SH-SY5Y (cell line): Measurements from ENCODE around the gene GAD2.

Source experiments
- GATA2 ChIP-seq: IDR thresholded peaks from 2 replicates; pipeline ENCODE4 v1.6.1; 2011; ENCODE audit warnings: mild to moderate bottlenecking, low read depth, low read length
- GATA3 ChIP-seq: IDR thresholded peaks from 2 replicates; pipeline ENCODE4 v1.6.1; 2011; ENCODE audit warnings: low read depth, mild to moderate bottlenecking, low read length, moderate library complexity

GAD2 gene

GRCh38 chr10:26249681-26250080, 33.1 kb downstream of the GAD2 start:
- TF ChIP-seq GATA2 = no peak
- TF ChIP-seq GATA3 = no peak

DNA sequence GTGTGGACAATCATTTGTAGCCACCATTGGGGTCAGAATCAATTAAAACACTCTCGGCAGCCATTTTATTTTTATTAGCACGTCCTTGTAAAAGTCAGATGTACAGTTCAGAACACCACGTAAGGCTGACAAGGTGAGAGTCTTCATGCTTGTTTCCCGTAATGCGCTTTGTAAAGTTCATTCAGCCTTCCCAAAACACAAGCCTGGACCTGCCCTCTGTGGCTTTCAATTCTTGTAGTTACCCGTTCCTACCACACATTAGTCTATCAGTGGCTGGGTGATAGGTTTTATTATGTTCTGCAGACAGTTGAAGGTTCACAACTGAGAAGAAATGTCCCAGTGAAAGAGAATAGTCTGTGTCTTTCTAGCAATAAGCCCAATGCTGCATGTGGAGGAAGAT, 35.4 kb downstream of the GAD2 start:
- TF ChIP-seq GATA2 (no peak), GATA3 (no peak)

GRCh38 chr10:26254616-26255015, 38.0 kb downstream of the GAD2 start:
- no peak for TF ChIP-seq GATA2
- no peak for TF ChIP-seq GATA3

DNA sequence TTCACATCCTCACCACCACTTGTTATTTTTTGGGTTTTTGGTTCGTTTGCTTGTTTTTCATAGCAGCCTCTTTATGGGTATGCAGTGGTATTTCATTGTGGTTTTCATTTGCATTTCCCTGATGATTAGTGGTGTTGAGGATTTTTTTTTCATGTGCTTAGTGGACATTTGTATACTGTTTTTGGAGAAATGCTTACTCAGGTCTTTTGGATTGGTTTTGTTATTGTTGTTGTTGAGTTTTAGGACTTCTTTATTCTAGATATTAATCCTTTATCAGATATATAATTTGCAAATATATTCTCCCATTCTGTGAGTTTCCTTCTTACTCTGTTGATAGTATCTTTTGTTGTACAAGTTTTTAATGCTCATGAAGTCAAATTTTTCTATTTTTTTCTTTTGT, 42.8 kb downstream of the GAD2 start:
- TF ChIP-seq GATA2 = no peak
- TF ChIP-seq GATA3 = no peak

GRCh38 chr10:26269754-26270153, 53.2 kb downstream of the GAD2 start:
- TF ChIP-seq GATA3 = no peak
- no peak for TF ChIP-seq GATA2

- no peak for TF ChIP-seq GATA3
- no peak for TF ChIP-seq GATA2
These were observed 57.8 kb downstream of the GAD2 start for GRCh38 chr10:26274391-26274790.

DNA sequence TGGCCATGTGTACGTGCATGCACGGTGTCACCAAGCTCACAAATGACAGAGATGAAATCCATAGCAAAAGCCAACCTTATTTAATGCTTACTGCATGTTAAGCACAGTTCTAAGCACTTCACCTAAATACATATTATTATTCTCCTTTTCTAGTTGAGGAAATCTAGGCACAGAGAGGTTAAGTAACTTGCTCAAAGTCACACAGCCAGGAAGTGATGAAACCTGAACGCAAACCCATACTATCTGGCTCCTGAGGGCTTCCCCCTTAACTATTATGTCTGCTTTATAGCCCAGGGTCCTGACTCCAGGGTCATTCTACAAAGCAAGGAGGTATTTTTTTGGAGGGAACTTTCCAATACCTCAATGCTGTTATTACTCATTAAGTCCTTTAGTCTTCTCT, 61.7 kb downstream of the GAD2 start:
- TF ChIP-seq GATA3 (no peak), GATA2 (no peak)

DNA sequence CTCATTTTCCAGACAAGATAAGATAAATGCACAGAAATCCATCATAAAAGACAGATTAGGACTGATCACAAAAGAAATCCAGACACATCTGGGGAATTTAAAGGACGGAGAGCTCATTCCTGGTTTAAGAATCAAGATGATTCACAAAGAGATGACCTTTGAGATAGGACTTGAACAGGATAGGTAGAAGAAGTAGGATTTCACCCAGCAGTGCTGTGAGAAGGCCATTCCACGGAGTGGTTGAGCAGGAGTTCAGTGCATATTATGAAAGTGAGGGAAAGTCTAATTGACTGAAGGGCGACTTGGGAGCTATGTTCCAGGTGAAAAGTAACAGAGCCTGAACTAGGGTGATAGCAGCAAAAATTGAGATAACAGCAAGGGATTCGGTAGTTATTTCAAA, 73.7 kb downstream of the GAD2 start:
- no peak for TF ChIP-seq GATA3
- no peak for TF ChIP-seq GATA2

GRCh38 chr10:26291721-26292480, 75.3 kb downstream of the GAD2 start:
- TF ChIP-seq GATA2 (no peak), GATA3 (no peak)

GRCh38 chr10:26296360-26296759, 79.8 kb downstream of the GAD2 start:
- TF ChIP-seq GATA3 (no peak), GATA2 (no peak)

- TF ChIP-seq GATA2 (no peak), GATA3 (no peak)
These were observed 83.4 kb downstream of the GAD2 start for GRCh38 chr10:26300001-26300400.

- no peak for TF ChIP-seq GATA2
- TF ChIP-seq GATA3 = no peak
These were observed 86.8 kb downstream of the GAD2 start for GRCh38 chr10:26303366-26303765.

DNA sequence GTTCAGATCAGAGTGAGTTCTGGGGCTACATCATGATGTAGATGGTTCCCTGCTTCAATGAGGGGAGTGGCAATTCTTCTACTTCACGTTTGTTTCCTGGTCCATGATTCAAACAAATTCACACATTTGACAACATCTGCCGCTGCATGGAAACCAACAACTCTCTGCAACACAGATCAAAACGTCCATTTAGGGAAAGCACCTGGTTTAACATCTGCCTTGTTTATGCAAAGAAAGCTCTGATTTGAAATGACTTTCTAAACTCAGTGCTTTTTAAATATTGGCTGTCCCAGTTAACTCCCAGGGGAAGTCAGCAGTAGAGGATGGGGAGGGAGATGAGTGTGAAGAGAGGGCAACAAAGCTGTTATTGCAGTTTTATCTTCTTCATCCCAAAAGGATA, 93.8 kb downstream of the GAD2 start:
- TF ChIP-seq GATA3 (no peak), GATA2 (no peak)

- TF ChIP-seq GATA3 = no peak
- TF ChIP-seq GATA2 = no peak
These were observed 94.9 kb downstream of the GAD2 start for GRCh38 chr10:26311383-26311940.

- TF ChIP-seq GATA3 (no peak), GATA2 (no peak)
These were observed 97.9 kb downstream of the GAD2 start for GRCh38 chr10:26314265-26315013.
